Thyroid gland (tissue), 4 donors: ENCODE data around the gene OR51E1. TPM values are rescaled to one million over a fixed set of nuclear protein-coding genes. Genes with fewer than 3 reads are reported as not detected.

ENCODE experiments used
- DNase-seq, 2 donors: peaks; one replicate each; pipeline ENCODE4 v3.0.0-alpha.2; 2019
- H3K27ac ChIP-seq, 3 donors: fragments of 200-600 bp; sonication (generic); 1 replicate in 2 of 3; 2 replicates in 1 of 3; pipeline ENCODE4 v1.5.1; 2016 to 2019; ENCODE audit warnings: mild to moderate bottlenecking in 1 of 3, moderate library complexity in 1 of 3
- H3K27me3 ChIP-seq: fragments of 200-600 bp; sonication (generic); one replicate; pipeline ENCODE4 v1.5.1; 2019
- H3K36me3 ChIP-seq, 2 donors: fragments of 200-600 bp; sonication (generic); one replicate each; pipeline ENCODE4 v1.5.1; 2016 to 2019
- H3K4me1 ChIP-seq, 2 donors: fragments of 200-600 bp; sonication (generic); one replicate each; pipeline ENCODE4 v1.5.1; 2017 to 2019
- H3K4me3 ChIP-seq, 3 donors: fragments of 200-600 bp; sonication (generic); replicated peaks in 1 of 3; 1 replicate in 2 of 3; 2 replicates in 1 of 3; pipeline ENCODE4 v1.5.1; 2016; ENCODE audit warnings: mild to moderate bottlenecking in 1 of 3
- H3K9me3 ChIP-seq: fragments of 200-600 bp; sonication (generic); one replicate; pipeline ENCODE4 v1.5.1; 2017
- POLR2A ChIP-seq, 2 donors: fragments of 450-650 bp; IDR thresholded peaks; one replicate each; pipeline ENCODE4 v1.6.1; 2017; ENCODE audit warnings: antibody characterized with exemption in 2 of 2, mild to moderate bottlenecking in 2 of 2, moderate library complexity in 1 of 2
- WGBS, 2 donors: methylation state at CpG; one replicate each; pipeline ENCODE4 v1.1.5; 2017; 5-methylcytosine and 5-hydroxymethylcytosine counted together
- intact Hi-C: fragments of 100-400 bp; cut with DNase I; formaldehyde crosslinking; loops from one replicate; pipeline ENCODE4 v1.15.1; 2023
- total RNA-seq, 4 donors: library from RNA; depleted of rRNA; stranded (reverse); fragments of >200 nt; gene quantifications; one replicate each; pipeline ENCODE4 v1.2.3, GENCODE V29; 2016
- TF ChIP-seq, protein P1 (sequence below), 6 experiments: fragments of 200-600 bp in 3 of 6; fragments of 450-650 bp in 3 of 6; sonication (generic) in 3 of 6; IDR thresholded peaks; one replicate each; pipeline ENCODE4 v1.5.1; 2016 to 2019; ENCODE audit warnings: antibody characterized with exemption in 6 of 6, mild to moderate bottlenecking in 2 of 6, inconsistent platforms in 1 of 6, moderate library complexity in 1 of 6

OR51E1 gene
- total RNA-seq, 4 donors from 2014 or later: 0.21 to 0.54 (median 0.22) TPM; not detected in 1

DNA sequence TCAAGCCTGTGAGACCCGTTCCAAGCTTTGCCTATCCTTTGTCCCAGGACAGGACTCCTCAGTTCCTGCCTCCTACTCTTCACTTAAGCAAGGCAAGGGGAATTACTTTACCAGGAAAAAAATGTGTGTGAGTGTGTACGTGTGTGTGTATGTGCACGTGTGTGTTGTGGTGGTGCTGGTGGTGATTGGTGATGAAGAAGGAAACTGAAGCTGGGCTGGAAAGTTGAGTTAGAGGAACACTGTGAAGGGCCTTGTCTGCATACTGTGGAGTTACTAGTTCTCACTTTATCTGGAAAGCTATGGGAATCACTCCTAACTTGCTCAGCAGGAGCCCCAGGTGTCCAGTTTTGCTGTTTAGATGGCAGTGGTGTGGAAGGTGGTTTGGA, 6.1 kb upstream of the OR51E1 start:
- intact Hi-C loops: loop anchor here (5.0 kb wide), 1 partner anchor 370 kb away; no protein-coding TSS in a partner anchor
- H3K4me1 ChIP-seq: no peaks in the 10 kb centered on the region
- no peaks in the 10 kb centered on the region for H3K9me3 ChIP-seq
- no peak for TF ChIP-seq POLR2A (IDR thresholded peaks at IDR 0.05)
- TF ChIP-seq, protein P1, sequence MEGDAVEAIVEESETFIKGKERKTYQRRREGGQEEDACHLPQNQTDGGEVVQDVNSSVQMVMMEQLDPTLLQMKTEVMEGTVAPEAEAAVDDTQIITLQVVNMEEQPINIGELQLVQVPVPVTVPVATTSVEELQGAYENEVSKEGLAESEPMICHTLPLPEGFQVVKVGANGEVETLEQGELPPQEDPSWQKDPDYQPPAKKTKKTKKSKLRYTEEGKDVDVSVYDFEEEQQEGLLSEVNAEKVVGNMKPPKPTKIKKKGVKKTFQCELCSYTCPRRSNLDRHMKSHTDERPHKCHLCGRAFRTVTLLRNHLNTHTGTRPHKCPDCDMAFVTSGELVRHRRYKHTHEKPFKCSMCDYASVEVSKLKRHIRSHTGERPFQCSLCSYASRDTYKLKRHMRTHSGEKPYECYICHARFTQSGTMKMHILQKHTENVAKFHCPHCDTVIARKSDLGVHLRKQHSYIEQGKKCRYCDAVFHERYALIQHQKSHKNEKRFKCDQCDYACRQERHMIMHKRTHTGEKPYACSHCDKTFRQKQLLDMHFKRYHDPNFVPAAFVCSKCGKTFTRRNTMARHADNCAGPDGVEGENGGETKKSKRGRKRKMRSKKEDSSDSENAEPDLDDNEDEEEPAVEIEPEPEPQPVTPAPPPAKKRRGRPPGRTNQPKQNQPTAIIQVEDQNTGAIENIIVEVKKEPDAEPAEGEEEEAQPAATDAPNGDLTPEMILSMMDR (IDR thresholded peaks at IDR 0.05): no peak
- H3K27me3 ChIP-seq: no peaks in the 10 kb centered on the region
- no peak overlapping the region for H3K4me3 ChIP-seq
- DNase-seq: no peak
- no peak overlapping the region for H3K27ac ChIP-seq
- no peaks in the 10 kb centered on the region for H3K36me3 ChIP-seq
- 87 to 89% methylated on average over 3 of the region's 3 CpGs for whole genome bisulfite sequencing, 2 donors

GRCh38 chr11:4639931-4640330, 3.9 kb upstream of the OR51E1 start:
- no peak overlapping the region for H3K27ac ChIP-seq
- TF ChIP-seq POLR2A (IDR thresholded peaks at IDR 0.05): no peak
- TF ChIP-seq, protein P1 (IDR thresholded peaks at IDR 0.05): no peak
- WGBS, 2 donors: 94 to 99% methylated on average over 6 of the region's 6 CpGs
- H3K36me3 ChIP-seq: no peaks in the 10 kb centered on the region
- H3K9me3 ChIP-seq: no peaks in the 10 kb centered on the region
- no peak for DNase-seq
- H3K4me1 ChIP-seq: no peaks in the 10 kb centered on the region
- no peak overlapping the region for H3K4me3 ChIP-seq
- no peaks in the 10 kb centered on the region for H3K27me3 ChIP-seq
- intact Hi-C loops: loop anchor here (5.0 to 10.0 kb wide), 2 partner anchors 185 to 367 kb away; partner anchors contain the start of gene OR51F2

DNA sequence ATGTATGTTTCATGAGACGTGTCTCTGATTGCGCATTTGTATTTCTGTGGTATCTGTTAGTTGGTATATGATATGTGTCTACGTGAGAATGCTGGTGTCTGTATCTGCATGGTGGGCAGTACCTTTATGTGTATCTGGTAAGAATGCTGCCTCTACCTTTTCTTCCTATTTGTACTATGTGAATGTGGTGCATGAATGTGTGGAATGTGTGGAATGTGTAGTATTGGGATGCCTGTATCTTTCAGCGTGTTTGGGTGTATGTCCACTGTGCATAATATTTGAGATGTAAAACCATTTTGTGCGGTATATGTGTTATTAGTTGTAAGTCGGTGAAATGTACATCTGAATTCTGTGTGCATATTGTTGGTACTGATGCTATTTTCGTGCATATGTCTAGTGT, 2.3 kb upstream of the OR51E1 start:
- Histone ChIP-seq H3K4me1 (peaks cover 0 to 8% of the 10 kb centered on the region in 2 donors), H3K27me3 (no peaks in the 10 kb centered on the region), H3K9me3 (no peaks in the 10 kb centered on the region), H3K36me3 (no peaks in the 10 kb centered on the region), H3K27ac (no peak overlapping the region), H3K4me3 (no peak overlapping the region)
- WGBS, 2 donors: 89% methylated on average over 7 of the region's 7 CpGs
- no peak for DNase-seq
- intact Hi-C loops: loop anchor here (10.0 kb wide), 1 partner anchor 183 kb away; the partner anchor contains the start of gene OR51F2
- TF ChIP-seq, protein P1 (IDR thresholded peaks at IDR 0.05): no peak
- no peak for TF ChIP-seq POLR2A (IDR thresholded peaks at IDR 0.05)

GRCh38 chr11:4642043-4642442, 1.7 kb upstream of the OR51E1 start:
- H3K4me1 ChIP-seq: peaks cover 0 to 10% of the 10 kb centered on the region in 2 donors
- H3K4me3 ChIP-seq: no peak overlapping the region
- H3K27me3 ChIP-seq: no peaks in the 10 kb centered on the region
- intact Hi-C loops: loop anchor here (10.0 kb wide), 1 partner anchor 183 kb away; the partner anchor contains the start of gene OR51F2
- no peaks in the 10 kb centered on the region for H3K36me3 ChIP-seq
- no peaks in the 10 kb centered on the region for H3K9me3 ChIP-seq
- no peak for DNase-seq
- no peak overlapping the region for H3K27ac ChIP-seq
- 81 to 82% methylated on average over 7 of the region's 7 CpGs for WGBS, 2 donors
- TF ChIP-seq POLR2A (IDR thresholded peaks at IDR 0.05): no peak
- TF ChIP-seq, protein P1 (IDR thresholded peaks at IDR 0.05): no peak

GRCh38 chr11:4643076-4643475, 706 bp upstream of the OR51E1 start:
- Histone ChIP-seq H3K27ac (no peak overlapping the region), H3K4me3 (no peak overlapping the region), H3K27me3 (no peaks in the 10 kb centered on the region), H3K4me1 (peaks cover 0 to 10% of the 10 kb centered on the region in 2 donors), H3K9me3 (no peaks in the 10 kb centered on the region), H3K36me3 (no peaks in the 10 kb centered on the region)
- no peak for TF ChIP-seq POLR2A (IDR thresholded peaks at IDR 0.05)
- TF ChIP-seq, protein P1 (IDR thresholded peaks at IDR 0.05): no peak
- WGBS, 2 donors: 44 to 58% methylated on average over 5 of the region's 5 CpGs
- DNase-seq: no peak
- intact Hi-C loops: loop anchor here (10.0 kb wide), 1 partner anchor 182 kb away; the partner anchor contains the start of gene OR51F2
